Measurements from ENCODE around the gene TMED4.
A peak's percentile ranks its signal among the peaks of the same experiment; 100 is the strongest.

Gene TMED4

DNA sequence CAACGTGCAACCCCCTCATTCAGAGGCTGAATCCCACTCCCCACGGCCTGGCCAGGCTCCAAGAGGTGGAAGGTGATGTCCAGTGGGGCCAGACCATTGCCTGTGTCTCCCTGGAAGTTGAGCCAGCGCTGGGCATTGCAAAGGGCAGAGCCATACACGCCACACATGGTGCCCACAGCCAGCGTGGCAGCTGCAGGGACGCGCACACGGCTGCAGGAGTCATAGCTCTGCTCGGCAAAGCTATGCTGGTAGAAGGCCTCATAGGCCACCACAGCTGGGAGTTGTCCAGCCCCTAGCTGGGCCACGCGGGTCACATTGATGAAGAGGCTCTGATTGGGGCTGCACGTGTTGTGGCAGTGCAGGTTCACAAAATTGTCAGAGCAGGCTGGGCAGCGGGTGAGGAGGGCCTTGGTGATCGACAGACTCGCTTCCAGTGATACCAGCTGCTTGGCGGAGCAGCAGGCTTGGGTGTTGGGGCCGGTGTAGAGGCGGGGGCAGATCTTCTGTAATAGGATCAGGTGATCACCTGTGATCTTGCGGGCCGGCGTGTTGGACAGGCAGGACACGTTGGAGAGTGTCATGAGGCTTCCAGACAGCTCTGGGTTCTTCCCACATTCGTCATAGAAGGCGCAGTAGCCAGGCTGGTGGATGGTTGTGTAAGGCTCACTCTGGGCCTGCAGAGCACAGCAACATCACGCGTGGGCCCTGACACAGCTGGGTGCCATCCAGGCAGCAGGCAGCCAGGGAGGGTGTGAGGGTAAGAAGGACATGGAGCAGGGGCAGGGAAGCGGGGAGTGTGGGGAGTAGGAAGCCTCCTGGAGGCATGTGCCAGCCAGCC, 42.1 kb downstream of the TMED4 start:
- DNase-seq = no peak

DNA sequence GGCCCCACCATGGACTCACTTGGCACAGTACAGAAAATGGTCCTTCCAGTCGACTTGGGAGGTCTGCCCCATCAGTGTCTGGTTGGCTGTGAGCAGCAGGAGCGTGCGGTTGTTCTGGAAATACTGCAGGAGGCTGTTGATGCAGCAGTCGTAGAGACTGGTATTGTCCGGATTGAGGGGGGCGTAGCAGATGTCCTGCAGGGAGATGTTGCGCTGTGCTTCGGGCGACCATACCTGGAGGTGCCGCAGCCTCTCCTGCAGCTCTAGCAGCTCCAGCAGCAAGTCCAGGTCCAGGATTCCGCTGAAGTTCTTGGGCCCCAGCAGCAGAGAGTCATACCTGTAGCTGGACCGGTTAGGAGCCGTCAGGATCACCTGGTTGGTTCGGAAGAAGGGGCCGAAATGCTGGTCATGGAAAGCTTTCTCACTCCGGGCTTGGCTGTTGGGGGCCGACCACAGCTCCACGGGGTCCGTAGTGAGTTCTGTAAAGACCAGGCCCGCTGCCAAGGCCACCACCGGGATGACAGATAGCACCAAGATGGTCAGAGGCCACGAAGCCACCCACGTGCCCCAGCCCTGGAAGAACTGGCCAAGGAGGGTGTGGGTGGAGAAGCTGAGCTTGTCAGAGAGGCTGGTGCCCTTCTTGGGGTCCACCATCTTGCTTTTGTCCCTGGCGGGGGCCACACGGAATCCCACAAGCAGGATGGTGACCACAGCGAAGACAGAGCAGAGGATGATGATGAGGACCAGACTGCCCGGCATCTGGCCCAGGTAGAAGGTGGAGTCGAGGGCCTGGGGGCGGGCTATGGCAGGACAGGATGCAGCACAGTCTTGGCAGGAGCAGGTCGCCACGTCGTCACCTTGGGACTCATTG, 43.0 kb downstream of the TMED4 start:
- DNase-seq = no peak

DNA sequence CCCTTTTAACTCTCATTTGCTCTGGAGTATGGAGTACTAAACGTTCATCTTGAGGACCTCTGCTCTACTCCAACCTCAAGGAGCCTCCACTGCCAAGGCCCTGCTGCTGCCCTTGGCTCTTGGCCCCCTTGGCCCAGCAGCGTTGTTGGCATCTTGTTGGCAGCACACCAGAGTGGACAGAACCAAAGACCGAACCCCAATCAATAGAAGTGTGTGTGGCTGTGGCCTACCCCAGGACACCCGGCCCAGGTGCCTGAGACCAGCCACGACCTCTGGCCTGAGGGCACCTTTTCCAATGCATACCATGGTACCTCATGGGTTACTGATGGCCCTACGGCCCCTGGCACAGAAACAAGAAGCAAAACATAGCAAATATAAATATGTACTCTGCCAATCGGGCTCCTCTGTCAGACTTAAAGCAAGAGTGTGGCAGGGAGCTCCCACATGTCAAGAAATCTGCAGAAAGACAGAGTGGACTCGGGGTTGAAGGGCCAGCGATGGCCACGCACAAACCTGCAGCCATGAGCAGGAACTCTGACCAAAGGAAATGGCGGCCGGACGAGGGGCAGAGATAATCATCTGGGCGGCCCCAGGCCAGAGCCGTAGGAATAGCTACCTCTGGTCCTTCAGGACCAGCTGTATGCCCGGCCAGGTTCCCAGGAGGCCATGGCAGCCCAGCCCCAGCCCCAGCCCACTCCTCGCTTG, 43.8 kb downstream of the TMED4 start:
- DNase-seq = no peak

DNA sequence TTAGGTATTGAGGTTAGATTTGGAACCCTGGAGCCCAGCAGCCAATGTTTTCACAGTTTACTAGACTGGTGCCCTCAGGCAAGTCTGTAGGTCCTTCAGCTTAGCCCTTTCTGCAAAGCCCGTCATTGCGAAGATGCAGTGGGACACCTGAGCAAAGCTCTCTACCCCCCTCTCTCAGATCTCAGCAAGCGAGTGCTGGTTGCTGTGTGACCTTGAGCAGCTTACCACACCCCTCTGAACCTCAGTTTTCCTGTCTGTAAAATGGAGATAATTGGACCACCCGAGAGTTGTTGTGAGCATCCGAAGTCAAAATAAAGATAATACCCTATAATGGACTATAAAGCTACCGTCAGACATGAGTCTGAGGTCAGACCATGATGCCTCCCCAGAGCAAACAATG, 44.6 kb downstream of the TMED4 start:
- no peak for DNase-seq

DNA sequence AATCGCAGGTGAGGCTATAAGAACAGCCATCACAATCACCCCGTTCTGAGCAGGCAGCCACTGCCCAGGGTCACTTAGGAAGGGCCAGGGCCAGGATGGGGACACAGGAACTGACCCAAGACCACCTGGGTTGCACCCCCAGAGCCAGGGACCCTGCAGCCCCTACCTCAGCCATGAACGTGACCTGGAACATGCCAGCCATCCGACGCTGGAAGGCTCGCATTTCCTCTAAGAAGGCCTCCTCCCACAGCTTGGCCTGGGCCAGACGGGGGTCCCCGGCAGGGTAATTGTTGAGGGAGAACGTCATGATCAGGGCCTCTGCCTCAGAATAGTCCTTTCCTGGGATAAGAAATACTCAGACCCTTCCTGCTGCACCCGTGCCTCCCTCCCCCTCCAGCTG, 45.9 kb downstream of the TMED4 start:
- DNase-seq = no peak

DNA sequence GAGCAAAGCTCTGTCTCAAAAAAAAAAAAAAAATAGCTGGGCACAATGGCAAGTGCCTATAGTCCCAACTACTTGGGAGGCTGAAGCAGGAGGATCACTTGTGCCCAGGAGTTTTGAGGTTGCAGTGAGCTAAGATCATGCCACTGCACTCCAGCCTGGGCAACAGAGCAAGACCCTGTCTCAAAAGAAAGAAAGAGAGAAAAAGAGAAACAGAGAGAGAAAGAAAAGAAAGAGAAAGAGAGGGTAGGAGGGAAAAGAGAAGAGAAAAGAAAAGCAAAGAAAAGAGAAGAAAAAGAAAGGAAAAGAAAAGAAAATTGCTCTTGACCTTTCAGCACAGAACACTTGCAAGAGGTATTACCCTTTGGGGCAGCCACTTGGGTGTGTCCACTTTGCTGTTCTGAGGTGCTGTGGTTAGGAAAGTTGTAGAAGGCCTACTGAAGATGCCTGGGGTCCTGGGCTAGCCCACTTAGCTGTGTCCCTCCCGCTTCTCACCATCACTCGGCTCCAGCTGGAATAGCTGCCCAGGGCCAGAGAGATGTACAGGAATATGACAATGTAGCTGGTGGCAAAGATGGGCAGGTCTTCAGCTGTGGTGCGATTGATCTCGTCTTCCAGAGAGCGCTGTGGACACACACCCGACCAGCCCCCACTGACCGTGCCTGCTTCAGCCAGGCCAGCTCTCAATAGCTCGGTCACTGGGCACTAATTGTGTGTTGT, 46.5 kb downstream of the TMED4 start:
- DNase-seq = no peak

DNA sequence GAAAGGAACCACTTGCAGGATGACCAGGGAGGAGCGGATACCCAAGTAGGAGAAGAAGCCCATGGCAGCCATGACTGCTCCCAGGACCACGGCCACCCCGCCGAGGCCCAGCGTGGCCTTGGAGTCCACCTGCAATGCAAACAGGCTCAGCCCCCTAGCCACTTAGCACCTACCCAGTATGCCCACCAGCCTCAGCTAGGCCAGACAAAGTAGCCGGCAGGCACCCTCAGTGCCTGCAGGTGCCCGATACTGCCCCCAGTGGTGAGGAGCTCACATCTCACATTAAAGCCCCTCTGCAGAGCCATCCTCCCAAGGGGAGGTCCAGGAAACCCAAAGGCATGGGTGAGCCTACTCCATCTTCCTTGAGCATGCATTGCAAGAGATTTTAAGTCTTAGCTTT, 47.5 kb downstream of the TMED4 start:
- peak; percentile 86 for DNase-seq

DNA sequence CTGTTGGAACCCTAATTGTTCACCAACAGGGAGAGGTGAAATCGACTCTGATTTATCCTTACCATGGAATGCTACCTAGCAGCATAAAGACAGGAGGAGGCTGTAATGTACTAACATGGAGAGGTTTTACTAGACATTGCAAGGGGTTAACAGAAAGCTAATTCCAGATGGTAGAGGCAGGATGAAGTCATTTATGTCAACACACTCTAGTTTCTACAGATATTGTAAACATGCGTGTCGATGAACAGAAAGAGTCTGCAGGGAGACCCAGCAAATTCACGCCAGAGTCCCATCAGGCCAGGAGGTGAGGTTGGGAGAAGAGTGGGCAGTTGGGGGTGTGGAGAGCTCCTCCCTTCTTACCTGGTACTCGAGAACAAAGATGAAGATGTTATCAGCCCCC, 47.9 kb downstream of the TMED4 start:
- peak; percentile 89 for DNase-seq

DNA sequence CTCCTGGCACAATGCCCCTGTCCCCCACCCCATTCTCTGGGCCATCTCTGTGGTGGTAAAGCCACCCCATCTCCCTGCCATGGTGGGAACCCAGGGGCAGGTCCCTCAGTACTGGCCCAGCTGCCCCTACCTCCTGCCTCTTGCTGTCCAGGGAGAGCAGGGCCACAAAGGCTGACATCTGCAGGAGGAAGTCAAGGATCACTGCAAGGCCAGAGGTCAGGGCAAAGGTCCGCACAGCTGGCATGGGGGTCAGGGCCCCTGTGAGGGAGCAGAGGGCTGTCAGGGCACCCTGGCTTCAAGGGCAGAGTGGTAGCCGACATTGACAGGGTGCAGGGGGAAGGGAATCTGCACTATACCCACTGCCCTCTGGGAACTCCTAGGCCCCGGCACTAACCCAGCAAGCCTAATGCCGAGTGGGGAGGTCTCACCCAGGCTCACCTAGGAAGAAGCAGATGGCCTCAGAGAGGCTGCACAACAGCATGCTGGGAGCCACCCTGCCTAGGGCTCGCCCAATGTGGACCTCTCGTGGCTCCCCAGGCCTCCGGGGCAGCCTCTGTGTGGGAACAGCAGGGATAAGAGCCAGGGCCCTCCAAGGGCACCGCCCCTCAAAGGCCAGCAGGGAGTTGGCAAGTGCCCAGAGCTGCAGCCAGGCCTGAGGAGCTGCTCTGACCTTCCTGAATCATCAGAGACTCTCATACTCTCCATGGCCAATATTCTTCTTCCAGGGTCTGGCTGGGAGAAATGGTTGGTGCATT, 48.6 kb downstream of the TMED4 start:
- peak; percentile 51 for DNase-seq

DNA sequence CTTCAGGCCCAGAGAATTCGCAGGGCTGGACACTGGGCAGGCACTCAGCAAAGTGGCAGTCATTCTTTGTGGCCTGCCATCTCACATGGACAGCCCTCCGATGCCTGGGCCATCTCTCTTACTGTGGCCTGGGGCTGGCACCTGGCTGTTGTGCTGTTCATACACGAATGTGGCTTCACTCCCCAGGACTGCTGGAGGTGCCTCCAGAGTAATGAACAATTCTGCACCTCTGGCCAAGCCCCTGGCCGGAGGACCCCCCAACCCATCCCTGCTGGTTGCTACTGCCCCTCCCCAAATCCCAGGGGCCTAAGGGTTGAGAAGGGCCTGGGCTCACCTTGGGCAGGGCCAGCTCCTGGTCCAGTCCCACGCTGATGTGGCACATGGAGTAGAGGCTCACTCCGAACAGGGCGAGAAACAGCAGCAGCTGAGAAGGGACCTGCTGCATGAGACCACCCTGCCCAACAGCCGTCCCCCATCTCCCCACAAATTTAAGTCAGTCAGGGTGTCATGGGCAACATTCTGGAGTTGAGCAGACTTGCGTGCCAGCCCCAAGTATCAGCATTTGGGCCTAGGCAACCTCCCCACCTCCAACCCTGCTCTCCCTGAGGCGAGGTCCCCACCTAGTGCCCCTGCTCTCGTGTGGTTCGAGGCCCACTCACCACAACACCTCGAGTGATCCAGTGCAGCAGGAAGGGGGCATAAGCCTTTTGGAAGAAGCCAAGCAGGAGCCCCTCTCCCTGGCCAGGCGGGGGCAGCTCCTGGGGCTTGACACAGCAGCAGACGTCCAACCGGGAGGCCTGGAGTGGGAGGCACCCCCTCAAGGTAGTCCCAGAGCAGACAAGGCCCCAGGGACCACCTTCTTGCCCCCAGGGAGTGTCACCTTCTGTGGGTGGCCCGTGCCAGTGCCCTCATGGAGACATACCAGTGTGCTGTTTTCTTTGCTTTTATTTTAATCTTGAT, 50.3 kb downstream of the TMED4 start:
- no peak for DNase-seq

DNA sequence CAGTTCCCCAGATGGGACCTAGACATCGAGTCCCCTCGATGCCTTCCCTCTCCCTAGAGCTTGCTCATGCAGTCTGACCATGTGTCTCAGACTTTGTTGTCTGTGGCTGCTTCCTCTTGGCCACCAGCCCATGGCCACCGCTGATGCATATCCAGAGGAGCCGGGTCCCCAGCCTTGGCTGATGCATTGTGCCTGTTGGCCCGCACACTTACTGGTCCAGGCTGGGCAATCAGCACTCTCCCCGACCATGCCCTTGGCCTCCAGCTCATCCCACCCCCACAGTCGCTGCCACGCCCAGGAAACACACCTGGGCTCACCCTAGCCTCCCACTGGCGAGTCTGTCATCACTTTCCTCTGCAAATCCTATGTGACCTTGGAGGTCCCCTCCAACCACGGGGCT, 51.0 kb downstream of the TMED4 start:
- DNase-seq = no peak

Data from NCI-H1694 treated with DMSO at 0.1 percent for 48 hours (cell line).